HG03060 (cell line): ENCODE results near the gene ZCWPW1.
"Not testable (repeated sequence)": the region's sequence is repeated elsewhere in the genome, so short reads cannot be mapped to it uniquely, and the experiment has no call there.

Experiments
- ATAC-seq: cut with Tn5 transposase; IDR thresholded peaks from one replicate; pipeline ENCODE4 v1.9.1; 2021; ENCODE audit warnings: low read depth, moderate number of reproducible peaks; ENCODE audit not compliant: unreplicated experiment

ZCWPW1 gene

DNA sequence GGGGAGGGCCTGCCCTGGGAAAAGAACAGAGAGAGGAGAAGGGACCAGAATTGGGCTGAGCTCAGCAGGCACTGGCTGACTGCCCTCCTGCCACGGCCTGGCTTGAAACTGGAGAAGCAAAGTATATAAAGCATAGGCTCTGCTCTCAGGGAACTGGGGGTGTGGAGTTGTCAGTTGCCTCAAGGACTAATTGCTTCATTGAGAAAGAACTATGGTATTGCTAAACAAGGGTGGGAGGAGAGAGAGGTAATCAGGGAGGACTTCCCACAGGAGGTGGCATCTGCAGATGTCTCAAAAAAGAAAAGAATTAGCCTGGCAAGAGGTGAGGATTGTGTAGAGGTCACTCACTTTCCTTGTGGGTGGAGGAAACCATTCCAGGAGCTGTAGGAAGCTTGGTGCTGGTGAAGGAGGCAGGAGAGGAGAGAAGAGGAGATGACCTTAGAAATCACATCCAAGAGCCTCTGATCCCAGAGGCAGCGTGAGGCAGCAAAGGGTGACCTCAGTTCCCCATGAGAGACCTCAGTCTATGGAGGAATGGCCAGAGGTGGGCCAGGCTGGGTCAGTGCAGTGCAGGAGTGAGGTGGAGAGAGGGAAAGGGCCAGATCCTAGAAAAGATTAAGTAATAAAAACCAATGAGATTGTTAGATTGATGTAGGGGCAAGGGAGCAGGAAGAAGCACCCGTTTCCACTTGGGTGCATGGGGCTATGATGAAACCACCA lies 68.2 kb downstream of the ZCWPW1 start:
- no peak for ATAC-seq

- ATAC-seq, result no peak
Observed at GRCh38 chr7:100358857-100359212, 69.7 kb downstream of the ZCWPW1 start.

GRCh38 chr7:100358027-100358856 lies 70.3 kb downstream of the ZCWPW1 start, which contains the start of gene PILRB:
PILRB (plus strand) TSS chr7:100358117; CDS start chr7:100358303, 186 bp downstream.
- ATAC-seq, result no peak

DNA sequence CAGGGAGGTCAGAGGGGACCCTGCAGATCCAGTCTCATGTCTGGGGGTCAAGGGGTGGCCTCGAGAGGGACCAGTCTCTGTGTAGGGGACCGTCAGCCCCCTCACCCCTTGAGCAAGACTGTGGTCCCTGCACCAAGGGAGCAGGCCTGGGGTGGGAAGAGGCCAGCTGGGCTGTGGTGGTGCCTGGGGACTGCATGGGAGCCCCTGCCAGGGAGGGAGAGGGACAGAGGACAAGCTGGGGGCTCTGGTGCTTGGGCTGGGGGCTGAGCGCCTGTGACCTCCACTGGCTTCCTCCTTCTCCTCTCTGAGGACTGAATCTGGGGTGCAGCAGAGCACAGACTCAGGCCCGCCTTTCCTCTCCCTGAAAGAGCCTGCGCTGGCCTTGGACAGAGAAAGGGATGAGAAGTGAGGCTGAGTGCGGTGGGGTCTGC lies 71.4 kb downstream of the ZCWPW1 start:
- ATAC-seq, result no peak

DNA sequence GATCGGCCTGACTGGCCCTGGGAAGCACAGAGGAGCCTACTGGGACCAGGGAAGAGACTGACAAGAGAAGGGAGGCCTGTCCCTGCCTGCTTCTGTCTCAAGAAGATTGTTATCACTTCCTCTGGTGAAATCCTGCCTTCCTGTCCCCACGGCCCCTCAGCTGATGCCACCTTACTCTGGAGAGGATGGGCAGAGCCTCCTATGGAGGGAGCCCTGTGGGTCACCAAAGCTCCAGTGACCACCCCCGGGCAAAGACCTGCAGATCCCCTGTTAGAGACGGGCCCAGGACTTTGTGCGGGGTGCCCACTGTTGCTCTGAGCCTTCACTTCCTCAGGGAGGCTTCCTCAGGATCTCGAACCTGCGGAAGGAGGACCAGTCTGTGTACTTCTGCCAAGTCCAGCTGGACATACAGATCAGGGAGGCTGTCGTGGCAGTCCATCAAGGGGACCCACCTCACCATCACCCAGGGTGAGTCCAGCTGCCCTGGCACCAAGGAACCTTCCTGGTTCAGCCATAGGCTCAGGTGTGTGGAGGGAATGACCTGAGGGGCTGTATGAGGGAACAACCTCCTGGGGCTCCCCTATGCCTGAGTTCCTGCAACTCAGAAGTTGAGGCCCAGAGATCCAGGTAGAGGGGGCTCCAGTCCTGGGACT lies 72.0 kb downstream of the ZCWPW1 start:
- no peak for ATAC-seq

- ATAC-seq, result no peak
Observed at GRCh38 chr7:100353685-100354330, 74.7 kb downstream of the ZCWPW1 start.

DNA sequence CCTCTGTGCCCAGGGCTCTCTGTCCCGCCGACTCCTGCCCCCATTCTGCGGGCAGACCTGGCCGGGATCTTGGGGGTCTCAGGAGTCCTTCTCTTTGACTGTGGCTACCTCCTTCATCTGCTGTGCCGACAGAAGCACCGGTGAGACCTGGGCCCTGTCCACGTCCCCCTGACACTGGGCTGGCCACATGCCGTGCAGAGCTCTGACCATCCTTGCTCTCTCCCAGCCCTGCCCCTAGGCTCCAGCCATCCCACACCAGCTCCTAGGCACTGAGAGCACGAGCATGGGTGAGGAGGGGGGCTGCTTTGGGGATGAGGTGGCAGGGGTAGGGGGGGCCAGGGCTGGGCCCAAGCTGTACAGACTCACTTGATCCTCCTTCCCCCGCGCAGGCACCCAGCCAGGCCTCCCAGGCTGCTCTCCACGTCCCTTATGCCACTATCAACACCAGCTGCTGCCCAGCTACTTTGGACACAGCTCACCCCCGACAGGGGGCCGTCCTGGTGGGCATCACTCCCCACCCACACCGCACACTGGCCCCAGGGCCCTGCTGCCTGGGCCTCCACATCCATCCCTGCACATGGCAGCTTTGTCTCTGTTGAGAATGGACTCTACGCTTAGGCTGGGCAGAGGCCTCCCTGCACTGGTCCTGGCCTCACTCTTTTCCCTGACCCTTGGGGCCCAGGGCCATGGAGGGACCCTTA lies 75.4 kb downstream of the ZCWPW1 start:
- ATAC-seq, result no peak

- ATAC-seq, result not testable (repeated sequence)
Observed at GRCh38 chr7:100352230-100352781, 76.2 kb downstream of the ZCWPW1 start.

GRCh38 chr7:100351657-100352058 lies 76.8 kb downstream of the ZCWPW1 start:
- ATAC-seq, result no peak
